ENCODE data around the gene PLAC8. TPM values are rescaled to one million over a fixed set of nuclear protein-coding genes. Genes with fewer than 3 reads are reported as not detected.

The PLAC8 gene
- total and polyA plus RNA-seq, 2 of the 4 experiments (the other 2 are of a cell fraction) = not detected

- H3K4me1 ChIP-seq (ENCODE audit: control insufficient read depth, insufficient read depth, low read length) = peaks cover 4% of the 10 kb centered on the region
- H3K27me3 ChIP-seq (ENCODE audit: control insufficient read depth, insufficient read depth, low read length) = no peaks in the 10 kb centered on the region
- no peak overlapping the region for H2AFZ ChIP-seq (replicated peaks; ENCODE audit: low read length, poor library complexity)
- H3K9me1 ChIP-seq (ENCODE audit: insufficient read depth, low read length) = peaks cover 7% of the 10 kb centered on the region; the same call in 1 of the 2 replicates
- in situ Hi-C loops (cut with MboI; ENCODE audit: low sequenced_read_pairs) = loop anchor here (10.0 kb wide), 1 partner anchor 211 kb away; the partner anchor contains the start of gene COQ2
- WGBS, 2 experiments (ENCODE audit: extremely low coverage in 2 of 2, insufficient read length in 1 of 2) = no CpG with 5 or more reads among the region's 10 CpGs
- H3K27ac ChIP-seq (ENCODE audit: insufficient read depth, low read length) = no peak overlapping the region; the same call in 1 of the 2 replicates
- BruUV-seq (replicated peaks) = no TSS peak
- H2BK15ac ChIP-seq (ENCODE audit: low read depth, low read length) = no peak overlapping the region
- H4K91ac ChIP-seq (ENCODE audit: insufficient read depth, low read depth, low read length) = no peak overlapping the region
- no peak overlapping the region for H3K56ac ChIP-seq (ENCODE audit: extremely low read depth, insufficient read depth, low read length)
- H2AK9ac ChIP-seq (replicated peaks; ENCODE audit: low read depth, low read length, poor library complexity) = no peak overlapping the region
- no peak overlapping the region for H2AK5ac ChIP-seq (ENCODE audit: low read depth, low read length)
- no peak overlapping the region for H3K14ac ChIP-seq (replicated peaks; ENCODE audit: low read depth, low read length)
- ATAC-seq (ENCODE audit: low read depth) = peak; percentile 62
- H3K9me3 ChIP-seq (ENCODE audit: control insufficient read depth, insufficient read depth, low read length) = no peaks in the 10 kb centered on the region
- DNase-seq = peak; percentile 82
- H3K4me3 ChIP-seq (ENCODE audit: insufficient read depth, low read depth, low read length) = no peak overlapping the region
- H2BK20ac ChIP-seq (ENCODE audit: low read depth, low read length) = no peak overlapping the region
- H4K20me1 ChIP-seq (ENCODE audit: insufficient read depth, low read length) = no peaks in the 10 kb centered on the region
- H2BK5ac ChIP-seq (ENCODE audit: low read depth, low read length, poor library complexity, severe bottlenecking) = no peak overlapping the region
- H3K79me1 ChIP-seq (ENCODE audit: low read depth in 1 of 2, low read length in 2 of 2) = 0 out of 4 replicates have a peak, but pooled peaks cover 0 to 2% of the 10 kb centered on the region in 2 experiments
- ChIA-PET CTCF (interaction anchor here (0.6 to 1.5 kb wide), 16 partner anchors 12 to 1751 kb away, joined by 3 to 9 read pairs (median 4); no protein-coding TSS in a partner anchor), POLR2A (ENCODE audit: unreplicated experiment) (interaction anchor here (0.7 kb wide), 1 partner anchor 208 kb away, joined by 8 read pairs; no protein-coding TSS in a partner anchor)
- no peak overlapping the region for H3K9ac ChIP-seq (ENCODE audit: low read depth, low read length)
- no peak overlapping the region for H3K4ac ChIP-seq (ENCODE audit: low read depth, low read length)
- peaks cover 3% of the 10 kb centered on the region for H3K36me3 ChIP-seq (ENCODE audit: control insufficient read depth, insufficient read depth, low read length)
- no peak overlapping the region for H3K4me2 ChIP-seq (ENCODE audit: low read depth, low read length)
- no peak overlapping the region for H2BK120ac ChIP-seq (ENCODE audit: low read depth, low read length)
- dilution Hi-C loops (cut with HindIII; ENCODE audit: low sequenced_read_pairs, unreplicated experiment) = no loop called here
- H3K23ac ChIP-seq (ENCODE audit: low read depth, low read length) = no peak overlapping the region
- intact Hi-C loops (cut with micrococcal nuclease) = loop anchor here (1.0 to 2.0 kb wide), 2 partner anchors 37 to 208 kb away; no protein-coding TSS in a partner anchor
- no peak overlapping the region for H3K18ac ChIP-seq (ENCODE audit: low read depth, low read length)
- no peak overlapping the region for H4K8ac ChIP-seq (ENCODE audit: low read depth in 2 of 2, low read length in 2 of 2)
- no peak overlapping the region for H4K5ac ChIP-seq (ENCODE audit: low read depth, low read length)
- peak; percentile 69 for TF ChIP-seq RAD21 (IDR thresholded peaks at IDR 0.05; ENCODE audit: low read length)
- no peak for TF ChIP-seq MAFK (IDR thresholded peaks at IDR 0.05; ENCODE audit: low read depth, low read length)
- TF ChIP-seq RCOR1 (IDR thresholded peaks at IDR 0.05; ENCODE audit: insufficient replicate concordance, low read length) = no peak
- TF ChIP-seq, protein P1, sequence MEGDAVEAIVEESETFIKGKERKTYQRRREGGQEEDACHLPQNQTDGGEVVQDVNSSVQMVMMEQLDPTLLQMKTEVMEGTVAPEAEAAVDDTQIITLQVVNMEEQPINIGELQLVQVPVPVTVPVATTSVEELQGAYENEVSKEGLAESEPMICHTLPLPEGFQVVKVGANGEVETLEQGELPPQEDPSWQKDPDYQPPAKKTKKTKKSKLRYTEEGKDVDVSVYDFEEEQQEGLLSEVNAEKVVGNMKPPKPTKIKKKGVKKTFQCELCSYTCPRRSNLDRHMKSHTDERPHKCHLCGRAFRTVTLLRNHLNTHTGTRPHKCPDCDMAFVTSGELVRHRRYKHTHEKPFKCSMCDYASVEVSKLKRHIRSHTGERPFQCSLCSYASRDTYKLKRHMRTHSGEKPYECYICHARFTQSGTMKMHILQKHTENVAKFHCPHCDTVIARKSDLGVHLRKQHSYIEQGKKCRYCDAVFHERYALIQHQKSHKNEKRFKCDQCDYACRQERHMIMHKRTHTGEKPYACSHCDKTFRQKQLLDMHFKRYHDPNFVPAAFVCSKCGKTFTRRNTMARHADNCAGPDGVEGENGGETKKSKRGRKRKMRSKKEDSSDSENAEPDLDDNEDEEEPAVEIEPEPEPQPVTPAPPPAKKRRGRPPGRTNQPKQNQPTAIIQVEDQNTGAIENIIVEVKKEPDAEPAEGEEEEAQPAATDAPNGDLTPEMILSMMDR (conservative IDR thresholded peaks at IDR 0.05; ENCODE audit: low read depth, low read length) = peak; percentile 72
- TF ChIP-seq NFE2L2 (IDR thresholded peaks at IDR 0.05; ENCODE audit: low read depth, low read length) = no peak
- no peak for TF ChIP-seq ELK1 (IDR thresholded peaks at IDR 0.05; ENCODE audit: borderline replicate concordance, low read depth, low read length)
- no peak for TF ChIP-seq POLR2A (IDR thresholded peaks at IDR 0.05; ENCODE audit: low read depth, low read length)
- TF ChIP-seq FOS (IDR thresholded peaks at IDR 0.05; ENCODE audit: low read depth, low read length) = no peak
- TF ChIP-seq, protein P2, sequence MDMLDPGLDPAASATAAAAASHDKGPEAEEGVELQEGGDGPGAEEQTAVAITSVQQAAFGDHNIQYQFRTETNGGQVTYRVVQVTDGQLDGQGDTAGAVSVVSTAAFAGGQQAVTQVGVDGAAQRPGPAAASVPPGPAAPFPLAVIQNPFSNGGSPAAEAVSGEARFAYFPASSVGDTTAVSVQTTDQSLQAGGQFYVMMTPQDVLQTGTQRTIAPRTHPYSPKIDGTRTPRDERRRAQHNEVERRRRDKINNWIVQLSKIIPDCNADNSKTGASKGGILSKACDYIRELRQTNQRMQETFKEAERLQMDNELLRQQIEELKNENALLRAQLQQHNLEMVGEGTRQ (IDR thresholded peaks at IDR 0.05; ENCODE audit: low read depth, low read length) = no peak
- TF ChIP-seq BHLHE40 (IDR thresholded peaks at IDR 0.05; ENCODE audit: low read depth, low read length) = no peak
- TF ChIP-seq SMC3 (IDR thresholded peaks at IDR 0.05; ENCODE audit: low read depth, low read length) = peak; percentile 66
- TF ChIP-seq RFX5 (IDR thresholded peaks at IDR 0.05; ENCODE audit: low read depth, low read length) = no peak
- no peak for TF ChIP-seq MXI1 (IDR thresholded peaks at IDR 0.05; ENCODE audit: borderline replicate concordance, low read depth, low read length)
- no peak for TF ChIP-seq MAZ (IDR thresholded peaks at IDR 0.05; ENCODE audit: borderline replicate concordance, low read depth, low read length)
- no peak for TF ChIP-seq CEBPB (IDR thresholded peaks at IDR 0.05; ENCODE audit: low read depth, low read length)
These were observed 40.3 kb downstream of the PLAC8 start for GRCh38 chr4:83074086-83074704.

Data from IMR-90 (cell line).